GM19035 (cell line): ENCODE results near the gene DMXL1.
"Not testable (repeated sequence)": the region's sequence is repeated elsewhere in the genome, so short reads cannot be mapped to it uniquely, and the experiment has no call there.

ENCODE experiments used
- ATAC-seq: cut with Tn5 transposase; IDR thresholded peaks from one replicate; pipeline ENCODE4 v1.9.1; 2021; ENCODE audit not compliant: unreplicated experiment

DMXL1 gene

DNA sequence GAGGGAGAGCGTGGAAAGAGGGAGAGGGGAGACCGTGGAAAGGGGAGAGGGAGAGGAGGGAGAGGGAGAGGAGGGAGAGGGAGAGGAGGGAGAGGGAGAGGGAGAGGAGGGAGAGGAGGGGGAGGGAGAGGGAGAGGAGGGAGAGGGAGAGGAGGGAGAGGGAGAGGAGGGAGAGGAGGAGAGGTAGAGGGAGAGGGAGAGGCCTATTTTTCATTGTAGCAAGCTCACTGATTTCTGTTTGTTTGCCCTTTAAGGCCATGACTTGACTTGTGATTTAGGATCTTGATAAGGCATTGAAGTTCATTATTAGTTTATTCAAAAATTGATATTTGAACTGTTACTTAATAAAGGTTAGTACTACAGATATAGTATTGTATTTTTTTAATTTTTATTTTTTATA lies 52.4 kb downstream of the DMXL1 start:
- ATAC-seq: no peak

DNA sequence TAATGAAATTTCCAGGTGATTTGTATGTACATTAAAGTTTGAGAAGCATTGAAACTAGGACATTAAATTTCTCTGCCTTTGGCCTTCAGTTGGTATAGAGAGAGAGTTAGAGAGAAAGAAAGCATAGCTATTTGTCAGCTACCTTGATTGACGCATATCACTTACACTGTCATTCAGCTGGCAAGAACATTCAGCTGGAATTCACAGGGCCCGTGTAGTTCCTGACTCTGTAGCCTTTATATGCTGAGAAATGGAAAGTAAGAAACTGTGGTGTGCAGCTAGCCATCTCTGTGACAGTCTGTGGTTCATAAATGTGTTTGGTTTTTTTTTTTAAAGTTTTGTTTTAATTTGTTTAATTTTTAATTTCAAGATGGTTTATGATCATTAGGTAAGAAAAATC lies 58.9 kb downstream of the DMXL1 start:
- no peak for ATAC-seq

DNA sequence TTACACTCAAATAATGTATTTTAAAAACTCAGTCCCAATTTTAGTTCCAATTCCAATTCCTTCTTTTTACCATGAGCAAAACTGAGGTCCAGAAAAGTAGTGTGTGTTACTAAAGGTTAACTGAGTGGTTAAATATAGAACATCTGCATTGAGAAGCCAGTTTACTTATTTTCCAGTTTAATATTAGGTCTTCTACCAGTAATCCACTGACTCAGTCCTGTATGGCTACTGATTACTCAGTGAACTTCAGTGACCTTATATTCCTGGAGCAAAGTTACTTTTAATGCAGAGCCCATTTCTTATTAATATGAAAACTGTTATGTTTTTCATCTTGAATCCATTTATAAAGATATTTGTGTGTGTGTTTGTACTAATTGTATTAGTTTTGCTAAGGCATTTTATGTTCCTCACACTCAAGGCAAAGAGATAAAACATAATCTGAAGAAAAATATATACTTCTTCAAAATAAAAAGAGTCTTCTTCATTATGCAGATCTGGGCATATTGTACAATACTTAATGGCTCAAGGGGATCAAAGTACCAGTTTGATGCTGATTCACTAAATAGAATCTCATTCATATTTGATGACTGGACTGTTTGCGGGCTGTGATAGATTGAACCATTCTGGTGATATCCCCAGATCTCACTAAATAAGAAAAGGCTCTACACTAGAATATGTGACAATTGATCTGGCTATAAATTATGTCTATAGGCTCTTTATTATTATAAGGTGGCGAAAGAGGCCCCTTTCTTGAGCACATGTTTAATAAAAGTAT lies 60.8 kb downstream of the DMXL1 start:
- no peak for ATAC-seq

DNA sequence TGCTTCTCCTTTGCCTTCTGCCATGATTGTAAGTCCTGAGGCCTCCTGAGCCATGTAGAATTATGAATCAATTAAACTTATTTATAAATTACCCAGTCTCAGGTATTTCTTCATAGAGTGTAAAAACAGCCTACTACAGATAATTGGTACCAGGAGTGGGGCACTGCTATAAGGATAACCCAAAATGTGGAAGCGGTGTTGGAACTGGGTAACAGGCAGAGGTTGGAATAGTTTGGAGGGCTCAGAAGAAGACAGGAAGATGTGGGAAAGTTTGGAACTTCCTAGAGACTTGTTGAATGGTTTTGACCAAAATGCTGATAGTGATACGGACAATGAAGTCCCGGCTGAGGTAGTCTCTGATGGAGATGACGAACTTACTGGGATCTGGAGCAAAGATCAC lies 64.9 kb downstream of the DMXL1 start:
- not testable (repeated sequence) for ATAC-seq

DNA sequence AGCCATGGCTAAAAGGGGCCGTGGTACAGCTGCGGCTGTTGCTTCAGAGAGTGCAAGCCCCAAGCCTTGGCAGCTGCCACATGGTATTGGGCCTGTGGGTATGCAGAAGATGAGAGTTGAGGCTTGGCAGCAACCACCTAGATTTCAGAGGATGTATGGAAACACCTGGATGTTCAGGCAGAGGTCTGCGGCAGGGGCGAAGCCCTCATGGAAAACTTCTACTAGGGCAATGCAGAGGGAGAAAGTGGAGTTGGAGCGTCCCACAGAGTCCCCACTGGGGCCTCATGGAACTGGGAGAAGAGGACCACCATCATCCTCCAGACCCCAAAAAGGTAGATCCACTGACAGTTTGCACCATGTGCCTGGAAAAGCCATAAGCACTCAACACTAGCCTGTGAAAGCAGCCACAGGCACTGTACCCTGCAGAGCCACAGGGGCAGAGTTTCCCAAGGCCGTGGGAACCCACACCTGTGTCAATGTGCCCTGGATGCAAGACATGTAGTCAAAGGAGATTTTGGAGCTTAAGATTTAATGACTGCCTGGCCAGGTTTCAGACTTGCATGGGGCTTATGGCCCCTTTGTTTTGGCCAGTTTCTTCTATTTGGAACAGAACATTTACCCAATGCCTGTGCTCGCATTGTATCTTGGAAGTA lies 65.9 kb downstream of the DMXL1 start:
- ATAC-seq: no peak

DNA sequence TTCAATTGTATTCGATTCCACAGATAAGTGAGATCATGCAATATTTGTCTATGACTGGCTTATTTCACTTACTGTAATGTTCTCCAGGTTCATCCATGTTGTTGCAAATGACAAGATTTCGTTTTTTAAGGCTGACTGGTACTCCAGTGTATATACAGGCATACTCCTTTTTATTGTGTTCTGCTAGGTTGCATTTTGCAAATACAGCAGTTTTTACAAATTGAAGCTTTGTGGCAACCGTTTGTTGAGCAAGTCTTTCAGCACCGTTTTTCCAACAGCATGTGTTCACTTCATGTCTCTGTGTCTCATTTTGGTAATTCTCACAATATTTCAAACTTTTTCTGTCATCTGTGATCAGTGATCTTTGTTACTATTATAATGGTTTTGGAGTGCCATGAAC lies 82.7 kb downstream of the DMXL1 start:
- no peak for ATAC-seq

DNA sequence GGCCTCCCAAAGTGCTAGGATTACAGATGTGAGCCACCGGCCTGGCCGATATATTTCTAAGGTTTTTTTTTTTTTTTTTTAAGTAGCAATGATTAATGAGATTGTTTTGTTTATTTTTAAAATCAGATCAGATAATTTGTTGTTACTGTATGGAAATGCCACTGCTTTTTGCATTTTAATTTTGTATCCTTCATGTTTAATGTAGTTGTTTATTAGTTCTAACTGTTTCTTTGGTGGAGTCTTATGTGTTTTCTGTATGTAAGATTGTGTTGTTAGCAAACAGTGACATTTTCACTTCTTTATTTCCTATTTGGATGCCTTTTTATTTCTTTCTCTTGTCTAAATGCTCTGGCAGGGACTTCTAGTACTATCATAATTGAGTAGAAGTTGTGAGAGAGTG lies 87.3 kb downstream of the DMXL1 start:
- no peak for ATAC-seq

DNA sequence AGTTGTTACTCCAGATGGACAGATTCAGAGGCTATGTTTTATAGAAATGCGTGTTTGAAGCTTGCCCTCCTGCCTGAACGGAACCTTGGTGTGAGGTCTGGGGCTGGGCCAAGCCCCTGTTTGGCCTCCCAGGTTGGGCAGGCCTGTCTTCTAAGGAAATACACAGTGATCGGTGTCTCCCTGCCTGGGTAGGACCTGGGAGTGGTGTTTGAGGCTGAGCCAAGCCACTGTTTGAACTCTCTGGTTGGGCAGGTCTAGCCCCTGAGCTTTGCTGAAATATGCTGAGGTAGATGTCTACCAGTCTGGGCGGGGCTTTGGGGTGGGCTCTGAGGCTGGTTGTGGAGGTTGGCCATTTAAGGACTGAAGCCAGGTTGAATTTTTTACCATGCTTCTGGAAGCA lies 90.5 kb downstream of the DMXL1 start:
- ATAC-seq: no peak

DNA sequence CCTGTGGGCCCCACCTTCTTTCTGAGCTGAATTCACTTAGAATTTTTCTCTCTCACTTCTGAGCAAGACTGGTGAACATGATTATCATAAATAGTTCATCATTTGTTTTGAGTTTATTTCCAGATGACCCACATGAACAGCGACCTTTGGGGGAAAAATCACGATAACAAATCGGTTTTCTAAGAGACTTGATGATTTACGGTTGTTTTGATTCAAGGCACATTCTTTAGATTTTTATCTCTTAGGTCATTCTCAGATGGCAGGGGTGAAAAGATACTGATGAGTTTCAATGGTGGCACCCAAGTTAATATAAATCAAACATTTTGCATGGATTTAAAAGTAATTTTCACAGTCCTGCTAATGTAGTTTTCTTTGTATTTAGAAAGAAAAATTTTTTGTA lies 95.1 kb downstream of the DMXL1 start:
- no peak for ATAC-seq

DNA sequence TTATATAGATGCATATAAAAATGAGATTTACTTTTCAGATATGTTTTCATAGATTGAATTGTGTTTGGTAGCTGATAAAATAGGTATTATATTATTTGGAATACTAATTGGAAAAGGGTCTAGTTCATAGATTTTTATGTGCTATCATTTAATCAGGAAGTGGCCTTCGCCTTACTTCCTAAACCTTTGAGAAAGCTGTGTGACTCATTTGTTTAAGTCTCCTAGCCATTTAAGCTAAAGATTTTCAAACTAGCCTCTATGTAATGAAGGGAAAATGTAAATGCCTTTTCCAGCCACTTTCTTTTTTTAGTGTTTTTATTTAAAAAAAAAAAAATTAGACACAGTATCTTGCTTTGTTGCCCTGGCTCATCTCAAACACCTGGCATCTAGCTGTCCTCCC lies 97.5 kb downstream of the DMXL1 start:
- no peak for ATAC-seq

DNA sequence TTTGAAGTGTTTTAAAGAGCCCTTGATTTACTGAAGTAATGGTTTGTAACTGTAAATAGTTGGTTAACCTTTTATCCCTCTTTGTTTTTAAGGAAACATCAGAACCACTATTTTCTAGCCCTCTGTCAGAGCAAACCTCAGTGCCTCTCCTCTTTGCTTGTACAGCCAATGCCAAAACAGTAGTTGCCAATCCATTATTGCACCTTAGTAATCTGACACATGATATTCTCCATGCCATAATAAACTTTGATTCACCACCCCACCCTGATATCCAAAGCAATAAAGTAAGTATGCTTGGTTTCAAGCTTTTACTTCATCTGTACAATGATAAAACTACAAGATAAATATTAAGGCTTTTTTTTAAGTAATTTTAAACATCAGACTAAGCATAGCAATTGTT lies 100.8 kb downstream of the DMXL1 start:
- no peak for ATAC-seq

DNA sequence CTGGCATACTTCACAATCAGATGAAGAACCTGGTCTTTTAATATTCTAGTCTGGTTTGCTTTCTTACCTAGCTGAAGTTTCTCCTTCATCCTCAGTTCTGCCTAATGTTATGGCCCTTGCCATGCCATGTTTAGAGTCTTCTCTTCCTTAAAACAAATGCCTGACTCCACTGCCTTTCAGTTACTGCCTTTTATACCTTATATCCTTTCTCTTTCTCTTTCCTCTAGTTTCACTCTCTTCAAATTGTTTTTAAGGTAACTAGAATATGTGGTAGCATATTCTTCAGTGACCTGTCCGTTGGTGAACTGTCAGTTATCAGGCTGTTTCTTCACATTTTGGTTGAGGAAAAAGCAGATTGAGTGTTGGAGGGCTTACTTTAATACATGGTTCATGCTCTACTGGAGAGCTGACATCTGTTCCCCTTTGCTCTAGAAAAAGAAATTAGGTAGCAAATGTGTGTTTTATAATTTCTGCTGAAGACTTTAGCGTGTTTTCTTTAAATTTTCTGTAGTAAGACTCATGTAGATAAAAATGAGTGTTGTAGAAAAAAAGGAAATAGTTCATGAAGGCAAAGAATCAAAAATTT lies 103.8 kb downstream of the DMXL1 start:
- no peak for ATAC-seq

DNA sequence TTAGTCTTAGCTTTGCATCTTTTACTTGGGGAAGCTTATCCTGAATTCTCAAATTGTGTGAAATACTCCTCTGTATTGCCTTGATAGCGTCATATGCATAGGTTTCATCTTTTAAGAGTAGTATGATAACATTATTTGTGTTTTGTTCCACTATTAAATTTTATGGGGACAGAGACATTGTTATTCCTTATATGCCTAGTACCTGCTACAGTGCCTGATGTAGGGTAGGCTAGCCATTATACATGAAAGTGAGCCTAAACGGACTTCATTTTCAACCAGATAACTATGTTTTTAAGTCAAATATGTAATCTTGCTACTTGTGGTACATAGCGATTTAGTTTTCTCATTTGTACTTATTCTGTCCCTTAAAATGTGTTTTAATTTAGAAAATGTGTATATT lies 105.9 kb downstream of the DMXL1 start:
- ATAC-seq: no peak

DNA sequence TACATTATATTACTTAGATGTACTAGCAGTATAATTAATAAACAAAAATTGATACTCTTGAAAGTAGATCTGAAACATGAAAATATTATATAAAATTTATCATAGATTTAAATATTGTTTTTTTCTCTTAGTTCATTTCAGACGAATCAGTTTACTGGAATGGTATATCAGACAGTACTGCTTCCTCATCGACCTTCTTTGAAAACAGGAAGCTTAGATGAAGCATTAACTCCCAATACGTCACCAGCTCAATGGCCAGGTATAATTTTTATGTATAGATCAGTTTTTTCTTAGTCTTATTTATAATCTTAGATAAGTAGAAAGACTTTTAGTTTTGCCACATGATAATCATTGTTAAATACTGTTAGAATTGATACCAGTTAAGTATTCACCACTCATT lies 106.3 kb downstream of the DMXL1 start:
- ATAC-seq: no peak

DNA sequence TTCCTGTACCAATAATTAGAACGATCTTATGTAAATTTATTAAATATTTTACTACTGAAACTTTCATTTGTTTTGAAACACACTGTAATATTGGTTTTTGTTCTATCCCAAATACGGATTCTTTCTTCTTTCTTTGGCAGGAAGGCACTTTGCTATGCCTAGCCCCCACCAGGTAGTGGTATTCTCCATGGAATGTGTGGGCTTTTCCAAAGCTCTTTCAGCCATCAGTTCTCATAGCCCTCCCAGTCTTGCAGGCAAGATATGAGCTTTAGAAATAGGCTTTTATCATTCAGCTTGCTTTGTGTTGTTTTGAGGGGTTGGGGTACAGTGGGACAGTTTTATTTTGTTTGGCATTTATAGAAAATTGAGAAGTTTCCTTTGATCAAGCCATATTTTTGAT lies 107.5 kb downstream of the DMXL1 start:
- no peak for ATAC-seq

DNA sequence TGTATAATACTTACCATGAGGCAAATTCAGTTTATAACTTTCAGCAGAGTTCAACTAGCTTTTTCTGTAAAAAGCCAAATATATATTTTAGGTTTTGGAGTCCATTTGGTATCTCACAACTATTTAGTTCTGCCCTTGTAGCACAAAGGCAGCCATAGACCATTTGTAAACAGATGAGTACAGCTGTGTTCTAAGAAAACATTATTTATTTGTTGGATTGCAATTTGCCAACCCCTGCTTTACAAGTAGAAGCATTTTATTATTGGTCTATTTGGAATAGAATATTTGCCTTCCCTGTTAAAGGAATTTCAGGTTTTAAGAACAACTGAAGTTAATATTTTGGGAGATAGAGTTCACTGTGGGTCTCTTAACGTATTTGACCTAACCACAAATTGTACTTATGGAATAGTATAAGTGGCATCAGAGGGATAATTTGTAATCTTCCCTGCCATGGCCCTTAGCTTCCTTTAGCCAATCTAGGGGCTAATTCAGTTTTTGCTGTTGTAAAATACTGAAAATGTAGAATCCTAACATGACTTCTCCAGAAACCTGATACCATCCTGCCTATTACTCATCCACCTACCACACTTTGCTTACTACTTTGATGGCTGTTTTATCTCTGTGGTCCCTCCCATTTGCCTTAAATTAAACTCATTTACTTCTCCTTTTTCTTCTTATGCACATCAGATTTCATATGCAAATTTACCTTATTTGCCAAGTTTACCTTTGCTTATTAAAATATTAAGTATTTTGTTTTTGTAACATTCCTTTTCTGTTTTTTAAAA lies 109.2 kb downstream of the DMXL1 start:
- no peak for ATAC-seq

DNA sequence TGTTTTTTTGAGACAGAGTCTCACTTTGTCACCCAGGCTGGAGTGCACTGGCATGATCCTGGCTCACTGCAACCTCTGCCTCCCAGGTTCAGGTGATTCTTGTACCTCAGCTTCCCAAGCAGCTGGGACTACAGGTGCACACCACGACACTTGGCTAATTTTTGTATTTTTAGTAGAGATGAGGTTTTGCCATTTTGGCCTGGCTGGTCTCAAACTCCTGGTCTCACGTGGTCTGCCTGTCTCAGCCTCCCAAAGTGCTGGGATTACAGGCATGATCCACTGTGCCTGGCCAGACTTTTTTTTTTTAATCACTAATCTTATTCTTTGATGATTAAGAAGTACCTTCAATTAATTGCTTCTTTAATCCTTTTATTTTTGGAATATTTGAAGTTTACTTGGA lies 114.6 kb downstream of the DMXL1 start:
- not testable (repeated sequence) for ATAC-seq

DNA sequence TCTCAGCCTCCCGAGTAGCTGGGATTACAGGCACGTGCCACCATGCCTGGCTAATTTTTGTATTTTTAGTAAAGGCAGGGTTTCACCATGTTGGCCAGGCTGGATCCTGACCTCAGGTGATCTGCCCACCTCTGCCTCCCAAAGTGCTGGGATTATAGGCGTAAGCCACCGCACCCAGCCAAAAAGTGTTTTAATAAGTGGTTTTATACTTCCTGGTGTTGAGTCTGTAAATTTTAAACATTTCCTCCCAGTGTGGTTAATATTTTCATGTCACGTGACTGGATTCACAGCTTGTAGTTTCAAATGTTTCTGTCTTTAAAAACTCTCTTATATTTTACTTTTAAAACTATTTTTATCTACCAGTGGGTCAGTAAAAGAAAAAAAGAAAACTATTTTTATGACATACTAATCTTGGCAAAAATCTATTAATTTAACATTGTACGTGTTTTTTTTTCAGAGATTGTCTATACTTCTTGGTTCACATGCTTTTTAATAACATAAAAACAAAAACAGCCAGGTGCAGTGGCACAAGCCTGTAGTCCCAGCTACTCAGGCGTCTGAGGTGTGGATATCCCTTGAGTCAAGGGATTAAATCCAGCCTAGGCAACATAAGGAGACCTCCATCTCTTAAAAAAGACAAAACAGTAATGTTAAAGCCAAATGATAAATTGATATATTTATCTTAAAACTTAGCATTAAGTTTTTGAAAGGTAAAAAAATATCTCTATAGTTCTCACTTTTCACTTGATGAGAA lies 117.1 kb downstream of the DMXL1 start:
- no peak for ATAC-seq

DNA sequence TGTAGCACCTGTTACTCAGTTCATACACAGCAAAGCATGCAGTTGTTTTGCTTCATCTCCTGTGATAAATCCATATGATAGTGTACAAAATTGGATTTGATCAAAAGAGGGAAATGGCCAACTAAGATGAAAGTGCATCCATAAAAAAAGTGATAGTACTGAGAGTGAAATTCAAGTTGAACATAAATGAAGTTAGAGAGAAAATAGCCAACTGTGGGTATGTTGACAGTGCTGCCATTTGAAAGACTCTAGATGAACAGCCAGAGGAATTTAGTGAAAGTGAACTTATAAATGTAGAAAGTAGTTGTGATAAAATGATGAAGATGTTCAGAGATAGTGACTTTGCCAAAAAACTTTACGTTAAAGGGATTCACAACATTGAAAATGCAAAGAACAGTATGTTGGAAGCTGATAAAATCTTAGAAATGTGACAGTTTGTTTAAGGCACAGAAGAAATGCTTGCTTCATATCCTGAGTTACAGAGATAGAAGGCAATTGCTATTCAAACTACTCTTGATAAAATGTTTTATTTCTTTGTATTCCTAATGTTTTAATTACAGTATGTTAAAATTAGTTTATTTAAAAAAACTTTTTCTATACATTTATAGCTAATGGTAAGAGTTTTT lies 119.7 kb downstream of the DMXL1 start:
- no peak for ATAC-seq

DNA sequence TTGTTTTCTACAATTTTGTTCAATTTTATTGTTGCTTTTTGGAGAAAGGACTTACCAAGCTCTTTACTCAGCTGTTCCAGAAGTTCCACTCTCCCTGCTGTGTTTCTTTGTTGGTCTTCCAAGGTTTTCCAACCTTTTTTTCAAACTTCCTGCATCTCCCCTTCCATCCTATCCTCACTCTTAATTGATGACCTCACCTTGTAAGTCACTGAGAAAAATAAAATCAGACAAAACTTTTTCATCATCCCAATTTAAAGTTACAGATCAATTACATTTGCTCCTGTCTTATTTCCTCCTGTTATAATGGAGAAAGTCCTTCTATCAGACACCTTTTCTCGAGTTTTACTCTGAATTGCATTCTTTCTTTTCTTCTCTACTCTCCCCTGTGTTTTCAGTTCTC lies 121.1 kb downstream of the DMXL1 start:
- no peak for ATAC-seq

DNA sequence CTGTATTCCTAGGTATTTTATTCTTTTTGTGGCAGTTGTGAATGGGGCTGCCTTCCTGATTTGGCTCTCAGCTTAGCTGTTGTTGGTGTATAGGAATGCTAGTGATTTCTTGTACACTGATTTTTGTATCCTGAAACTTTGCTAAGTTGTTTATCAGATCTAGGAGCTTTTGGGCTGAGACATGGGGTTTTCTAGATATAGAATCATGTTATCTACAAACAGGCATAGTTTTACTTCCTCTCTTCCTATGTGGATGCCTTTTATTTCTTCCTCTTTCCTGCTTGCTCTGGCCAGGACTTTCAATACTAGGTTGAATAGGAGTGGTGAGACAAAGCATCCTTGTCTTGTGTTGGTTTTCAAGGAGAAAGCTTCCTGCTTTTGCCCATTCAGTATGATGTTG lies 129.9 kb downstream of the DMXL1 start:
- no peak for ATAC-seq
